Measurements from ENCODE around the gene RPS3. TPM values are rescaled to one million over a fixed set of nuclear protein-coding genes. Genes with fewer than 3 reads are reported as not detected.

The RPS3 gene
- polyA plus RNA-seq, 1 of the 3 experiments (the other 2 are of a cell fraction): 4,540 TPM

DNA sequence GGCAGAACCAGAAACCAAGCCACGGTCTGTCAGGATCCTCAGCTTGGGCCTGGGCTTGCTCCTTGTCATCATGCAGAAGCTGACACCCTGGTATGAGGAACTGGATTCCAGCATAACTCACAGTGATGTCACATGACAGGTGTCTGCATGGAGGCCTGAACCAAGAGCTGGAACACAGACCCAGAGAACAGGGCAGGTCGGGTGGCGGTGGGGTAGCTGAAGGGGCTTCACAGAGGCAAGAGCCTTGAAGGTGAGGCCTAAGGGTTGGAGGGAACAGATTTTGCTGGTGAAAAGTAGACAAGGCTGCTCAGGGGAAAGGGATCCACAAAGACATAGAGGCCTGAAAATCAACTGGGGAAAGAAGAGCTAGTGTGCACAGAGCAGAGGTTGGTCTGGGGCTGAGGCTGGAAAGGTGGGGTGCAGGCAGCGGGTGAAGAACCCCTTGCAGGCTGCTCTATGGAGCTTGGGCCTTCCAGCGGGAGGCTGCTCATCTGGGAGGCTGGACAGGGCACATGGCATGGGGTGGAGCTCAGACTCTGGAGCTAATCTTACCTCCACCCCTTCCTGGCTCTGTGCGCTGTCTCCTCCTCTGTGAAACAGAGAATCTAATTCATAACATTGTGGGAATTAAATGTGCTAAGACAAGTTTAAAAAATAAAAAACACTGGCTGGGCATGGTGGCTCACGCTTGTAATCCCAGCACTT, 18.4 kb upstream of the RPS3 start:
- Histone ChIP-seq H3K9ac (no peak overlapping the region), H2AFZ (ENCODE audit: low read depth) (no peak overlapping the region), H3K27me3 (ENCODE audit: insufficient read depth) (no peaks in the 10 kb centered on the region), H3K4me2 (no peak overlapping the region), H3K9me2 (no peaks in the 10 kb centered on the region), H4K20me1 (ENCODE audit: insufficient read depth) (no peaks in the 10 kb centered on the region), H3K4me3 (ENCODE audit: low read depth in 2 of 2, low read length in 1 of 2) (no peak overlapping the region), H3K9me3 (no peaks in the 10 kb centered on the region), H3K4me1 (ENCODE audit: control insufficient read depth in 1 of 2, insufficient read depth in 2 of 2, low read depth in 1 of 2, low read length in 1 of 2) (peaks cover 0 to 2% of the 10 kb centered on the region in 2 experiments; a peak in 1 of 4 replicates), H3K79me2 (ENCODE audit: insufficient read depth) (no peaks in the 10 kb centered on the region), H3K36me3 (replicated peaks in 1 of 2; ENCODE audit: control insufficient read depth in 1 of 2, insufficient read depth in 2 of 2, low read length in 1 of 2) (no peaks in the 10 kb centered on the region), H3F3A (replicated peaks; ENCODE audit: insufficient read depth) (no peaks in the 10 kb centered on the region), H3K27ac (ENCODE audit: low read depth in 2 of 2, low read length in 1 of 2) (no peak overlapping the region)
- POLR2A ChIA-PET: no interaction called here
- CTCF ChIA-PET: interaction anchor here (1.3 to 24.8 kb wide), 6 partner anchors 7 to 99 kb away, joined by 3 to 701 read pairs (median 22); no protein-coding TSS in a partner anchor
- TF ChIP-seq ELF1 (IDR thresholded peaks at IDR 0.05) (peak; percentile 35; the same call in 1 of the 2 replicates), JUND (IDR thresholded peaks at IDR 0.05) (no peak)
- TF ChIP-seq, protein P1, sequence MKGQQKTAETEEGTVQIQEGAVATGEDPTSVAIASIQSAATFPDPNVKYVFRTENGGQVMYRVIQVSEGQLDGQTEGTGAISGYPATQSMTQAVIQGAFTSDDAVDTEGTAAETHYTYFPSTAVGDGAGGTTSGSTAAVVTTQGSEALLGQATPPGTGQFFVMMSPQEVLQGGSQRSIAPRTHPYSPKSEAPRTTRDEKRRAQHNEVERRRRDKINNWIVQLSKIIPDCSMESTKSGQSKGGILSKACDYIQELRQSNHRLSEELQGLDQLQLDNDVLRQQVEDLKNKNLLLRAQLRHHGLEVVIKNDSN (IDR thresholded peaks at IDR 0.05; ENCODE audit: borderline replicate concordance, low read depth): peak; percentile 39; the same call in 1 of the 2 replicates
- DNase-seq: no peak
- WGBS (ENCODE audit: low lambda C conversion rate): 83% methylated on average over 7 of the region's 7 CpGs

DNA sequence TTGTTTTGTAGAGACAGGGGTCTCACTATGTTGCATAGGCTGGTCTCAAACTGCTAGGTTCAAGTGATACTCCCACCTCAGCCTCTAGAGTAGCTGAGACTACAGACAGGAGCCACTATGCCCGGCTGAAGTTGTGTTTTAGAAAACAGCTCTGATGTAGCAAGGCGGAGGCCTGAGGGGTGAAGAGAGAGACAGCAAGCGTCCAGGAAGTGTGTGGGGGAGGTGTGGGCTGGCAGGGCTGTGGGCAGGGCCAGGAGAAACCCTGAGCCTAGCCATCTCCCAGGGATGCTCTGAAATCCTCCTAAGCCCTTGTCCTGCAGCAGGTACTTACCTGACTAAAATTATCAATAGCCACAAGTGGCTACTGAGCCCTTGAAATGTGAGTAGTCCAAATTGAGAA, 16.1 kb upstream of the RPS3 start:
- no peak overlapping the region for H3K4me2 ChIP-seq
- H3K79me2 ChIP-seq (ENCODE audit: insufficient read depth): no peaks in the 10 kb centered on the region
- peaks cover 0 to 2% of the 10 kb centered on the region in 2 experiments; a peak in 1 of 4 replicates for H3K4me1 ChIP-seq (ENCODE audit: control insufficient read depth in 1 of 2, insufficient read depth in 2 of 2, low read depth in 1 of 2, low read length in 1 of 2)
- no peak overlapping the region for H3K27ac ChIP-seq (ENCODE audit: low read depth in 2 of 2, low read length in 1 of 2)
- no peak for DNase-seq
- no peaks in the 10 kb centered on the region for H4K20me1 ChIP-seq (ENCODE audit: insufficient read depth)
- CTCF ChIA-PET: interaction anchor here (1.2 to 24.8 kb wide), 10 partner anchors 9 to 243 kb away, joined by 3 to 701 read pairs (median 10); partner anchors contain the start of gene ARRB1
- no peaks in the 10 kb centered on the region for H3F3A ChIP-seq (replicated peaks; ENCODE audit: insufficient read depth)
- TF ChIP-seq, protein P2, sequence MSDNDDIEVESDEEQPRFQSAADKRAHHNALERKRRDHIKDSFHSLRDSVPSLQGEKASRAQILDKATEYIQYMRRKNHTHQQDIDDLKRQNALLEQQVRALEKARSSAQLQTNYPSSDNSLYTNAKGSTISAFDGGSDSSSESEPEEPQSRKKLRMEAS (IDR thresholded peaks at IDR 0.05; ENCODE audit: low read depth): no peak
- TF ChIP-seq TAF1 (IDR thresholded peaks at IDR 0.05; ENCODE audit: borderline replicate concordance, low read depth, low read length) (no peak), MEF2A (IDR thresholded peaks at IDR 0.05; ENCODE audit: borderline replicate concordance, low read depth) (no peak), SMC3 (IDR thresholded peaks at IDR 0.05; ENCODE audit: low read depth, low read length) (no peak), EP300 (IDR thresholded peaks at IDR 0.05; ENCODE audit: borderline replicate concordance in 1 of 2, low read depth in 1 of 2, low read length in 1 of 2) (no peak), EZH2phosphoT487 (IDR thresholded peaks at IDR 0.05; ENCODE audit: borderline replicate concordance, low read depth) (no peak), RCOR1 (IDR thresholded peaks at IDR 0.05; ENCODE audit: low read length) (no peak), NRF1 (IDR thresholded peaks at IDR 0.05; ENCODE audit: low read depth, low read length) (no peak), SIN3A (IDR thresholded peaks at IDR 0.05; ENCODE audit: borderline replicate concordance, low read depth, low read length) (no peak)
- TF ChIP-seq, protein P3, sequence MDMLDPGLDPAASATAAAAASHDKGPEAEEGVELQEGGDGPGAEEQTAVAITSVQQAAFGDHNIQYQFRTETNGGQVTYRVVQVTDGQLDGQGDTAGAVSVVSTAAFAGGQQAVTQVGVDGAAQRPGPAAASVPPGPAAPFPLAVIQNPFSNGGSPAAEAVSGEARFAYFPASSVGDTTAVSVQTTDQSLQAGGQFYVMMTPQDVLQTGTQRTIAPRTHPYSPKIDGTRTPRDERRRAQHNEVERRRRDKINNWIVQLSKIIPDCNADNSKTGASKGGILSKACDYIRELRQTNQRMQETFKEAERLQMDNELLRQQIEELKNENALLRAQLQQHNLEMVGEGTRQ (IDR thresholded peaks at IDR 0.05; ENCODE audit: borderline replicate concordance, low read depth, low read length): no peak
- TF ChIP-seq, protein P4, sequence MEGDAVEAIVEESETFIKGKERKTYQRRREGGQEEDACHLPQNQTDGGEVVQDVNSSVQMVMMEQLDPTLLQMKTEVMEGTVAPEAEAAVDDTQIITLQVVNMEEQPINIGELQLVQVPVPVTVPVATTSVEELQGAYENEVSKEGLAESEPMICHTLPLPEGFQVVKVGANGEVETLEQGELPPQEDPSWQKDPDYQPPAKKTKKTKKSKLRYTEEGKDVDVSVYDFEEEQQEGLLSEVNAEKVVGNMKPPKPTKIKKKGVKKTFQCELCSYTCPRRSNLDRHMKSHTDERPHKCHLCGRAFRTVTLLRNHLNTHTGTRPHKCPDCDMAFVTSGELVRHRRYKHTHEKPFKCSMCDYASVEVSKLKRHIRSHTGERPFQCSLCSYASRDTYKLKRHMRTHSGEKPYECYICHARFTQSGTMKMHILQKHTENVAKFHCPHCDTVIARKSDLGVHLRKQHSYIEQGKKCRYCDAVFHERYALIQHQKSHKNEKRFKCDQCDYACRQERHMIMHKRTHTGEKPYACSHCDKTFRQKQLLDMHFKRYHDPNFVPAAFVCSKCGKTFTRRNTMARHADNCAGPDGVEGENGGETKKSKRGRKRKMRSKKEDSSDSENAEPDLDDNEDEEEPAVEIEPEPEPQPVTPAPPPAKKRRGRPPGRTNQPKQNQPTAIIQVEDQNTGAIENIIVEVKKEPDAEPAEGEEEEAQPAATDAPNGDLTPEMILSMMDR (IDR thresholded peaks at IDR 0.05): no peak
- no peaks in the 10 kb centered on the region for H3K9me3 ChIP-seq
- H3K36me3 ChIP-seq (replicated peaks in 1 of 2; ENCODE audit: control insufficient read depth in 1 of 2, insufficient read depth in 2 of 2, low read length in 1 of 2): no peaks in the 10 kb centered on the region
- H3K4me3 ChIP-seq (ENCODE audit: low read depth in 2 of 2, low read length in 1 of 2): no peak overlapping the region
- H3K9me2 ChIP-seq: no peaks in the 10 kb centered on the region
- 68% methylated on average over 3 of the region's 3 CpGs for WGBS (ENCODE audit: low lambda C conversion rate)
- POLR2A ChIA-PET: no interaction called here
- no peak overlapping the region for H3K9ac ChIP-seq
- no peaks in the 10 kb centered on the region for H3K27me3 ChIP-seq (ENCODE audit: insufficient read depth)
- H2AFZ ChIP-seq (ENCODE audit: low read depth): no peak overlapping the region
